ENCODE results near the gene ZC3H10. TPM values are rescaled to one million over a fixed set of nuclear protein-coding genes. Genes with fewer than 3 reads are reported as not detected.
A peak's percentile ranks its signal among the peaks of the same experiment; 100 is the strongest.
"Not testable (repeated sequence)": the region's sequence is repeated elsewhere in the genome, so short reads cannot be mapped to it uniquely, and the experiment has no call there.

ZC3H10 gene
- polyA plus RNA-seq, 1 donor from 2014 or later = 6.7 TPM

DNA sequence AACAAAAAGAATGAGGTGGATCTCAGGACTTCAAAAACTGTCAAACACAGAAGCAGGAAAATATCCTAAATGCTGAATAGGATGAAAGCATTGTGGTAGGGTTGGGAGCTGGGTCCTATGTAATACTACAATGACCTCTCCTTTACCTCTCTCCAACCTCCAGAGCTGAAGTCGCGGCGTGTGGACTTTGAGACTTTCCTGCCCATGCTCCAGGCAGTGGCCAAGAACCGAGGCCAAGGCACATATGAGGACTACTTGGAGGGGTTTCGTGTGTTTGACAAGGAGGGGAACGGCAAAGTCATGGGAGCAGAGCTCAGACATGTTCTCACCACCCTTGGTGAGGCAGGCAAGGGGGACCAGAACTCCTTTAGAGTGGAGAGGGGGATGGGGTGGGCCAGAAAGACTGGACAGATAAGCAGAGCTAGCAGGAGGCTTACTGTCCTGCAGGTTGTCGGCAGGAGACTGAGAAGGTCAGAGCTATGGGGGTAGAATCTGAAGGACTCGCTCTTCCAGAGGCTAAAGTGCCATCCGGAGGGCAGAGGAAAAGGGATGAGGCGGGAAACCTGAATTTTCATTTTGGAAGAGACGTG is 37.3 kb downstream of the ZC3H10 start:
- no peak for TF ChIP-seq TAF1 (IDR thresholded peaks at IDR 0.05; ENCODE audit: low read depth)
- TF ChIP-seq CTCF (IDR thresholded peaks at IDR 0.05; ENCODE audit: poor library complexity, severe bottlenecking) = no peak
- H3K9me2 ChIP-seq (ENCODE audit: insufficient read depth, low read length) = no peaks in the 10 kb centered on the region
- peaks cover 3% of the 10 kb centered on the region for H3F3A ChIP-seq (ENCODE audit: insufficient read depth, low read length, poor library complexity, severe bottlenecking)
- H3K27ac ChIP-seq (ENCODE audit: low read length) = no peak overlapping the region
- H3K27me3 ChIP-seq (ENCODE audit: insufficient read depth, low read depth, low read length) = no peaks in the 10 kb centered on the region
- H3K4me3 ChIP-seq (ENCODE audit: low read length) = no peak overlapping the region
- no peak overlapping the region for H2AFZ ChIP-seq (ENCODE audit: low read depth, low read length)
- peaks cover 2% of the 10 kb centered on the region for H4K20me1 ChIP-seq (ENCODE audit: insufficient read depth)
- H3K9ac ChIP-seq (ENCODE audit: low read length) = no peak overlapping the region
- H3K9me3 ChIP-seq (ENCODE audit: low read length) = no peaks in the 10 kb centered on the region
- H3K4me2 ChIP-seq (ENCODE audit: low read length) = no peak overlapping the region
- peaks cover 9% of the 10 kb centered on the region for H3K36me3 ChIP-seq (ENCODE audit: insufficient read depth, low read length)
- peaks cover 35% of the 10 kb centered on the region for H3K79me2 ChIP-seq (replicated peaks; ENCODE audit: insufficient read depth, low read length)

GRCh38 chr12:56156464-56157200 is 38.6 kb downstream of the ZC3H10 start:
- not testable (repeated sequence) for H3K9me2 ChIP-seq (ENCODE audit: insufficient read depth, low read length); H3K9me3 ChIP-seq (ENCODE audit: low read length); H2AFZ ChIP-seq (ENCODE audit: low read depth, low read length); H3K4me2 ChIP-seq (ENCODE audit: low read length); H3K27me3 ChIP-seq (ENCODE audit: insufficient read depth, low read depth, low read length); H3F3A ChIP-seq (ENCODE audit: insufficient read depth, low read length, poor library complexity, severe bottlenecking); H4K20me1 ChIP-seq (ENCODE audit: insufficient read depth)
- peak overlapping the region; percentile 79 for H3K4me3 ChIP-seq (ENCODE audit: low read length)
- peak overlapping the region; percentile 98 for H3K27ac ChIP-seq (ENCODE audit: low read length)
- peaks cover 40% of the 10 kb centered on the region for H3K79me2 ChIP-seq (replicated peaks; ENCODE audit: insufficient read depth, low read length)
- H3K9ac ChIP-seq (ENCODE audit: low read length) = peak overlapping the region; percentile 92
- H3K36me3 ChIP-seq (ENCODE audit: insufficient read depth, low read length) = peaks cover 13% of the 10 kb centered on the region

GRCh38 chr12:56157201-56158028 is 39.3 kb downstream of the ZC3H10 start:
- H3K4me3 ChIP-seq (ENCODE audit: low read length) = peak overlapping the region; percentile 79
- H3K9me3 ChIP-seq (ENCODE audit: low read length) = no peaks in the 10 kb centered on the region
- H3K27me3 ChIP-seq (ENCODE audit: insufficient read depth, low read depth, low read length) = no peaks in the 10 kb centered on the region
- H3K79me2 ChIP-seq (replicated peaks; ENCODE audit: insufficient read depth, low read length) = peaks cover 40% of the 10 kb centered on the region
- TF ChIP-seq POLR2AphosphoS5 (IDR thresholded peaks at IDR 0.05) (peak; percentile 7), RAD21 (conservative IDR thresholded peaks at IDR 0.05) (peak; percentile 8), CTCF (IDR thresholded peaks at IDR 0.05; ENCODE audit: poor library complexity, severe bottlenecking) (peak; percentile 34), SMC3 (conservative IDR thresholded peaks at IDR 0.05; ENCODE audit: poor library complexity) (no peak), TAF1 (IDR thresholded peaks at IDR 0.05; ENCODE audit: low read depth) (no peak), EP300 (conservative IDR thresholded peaks at IDR 0.05; ENCODE audit: poor library complexity, severe bottlenecking) (no peak), EZH2 (IDR thresholded peaks at IDR 0.05; ENCODE audit: borderline replicate concordance, insufficient read depth, low read length, poor library complexity, severe bottlenecking) (no peak), MXI1 (conservative IDR thresholded peaks at IDR 0.05; ENCODE audit: poor library complexity, severe bottlenecking) (peak; percentile 31)
- TF ChIP-seq, protein P1, sequence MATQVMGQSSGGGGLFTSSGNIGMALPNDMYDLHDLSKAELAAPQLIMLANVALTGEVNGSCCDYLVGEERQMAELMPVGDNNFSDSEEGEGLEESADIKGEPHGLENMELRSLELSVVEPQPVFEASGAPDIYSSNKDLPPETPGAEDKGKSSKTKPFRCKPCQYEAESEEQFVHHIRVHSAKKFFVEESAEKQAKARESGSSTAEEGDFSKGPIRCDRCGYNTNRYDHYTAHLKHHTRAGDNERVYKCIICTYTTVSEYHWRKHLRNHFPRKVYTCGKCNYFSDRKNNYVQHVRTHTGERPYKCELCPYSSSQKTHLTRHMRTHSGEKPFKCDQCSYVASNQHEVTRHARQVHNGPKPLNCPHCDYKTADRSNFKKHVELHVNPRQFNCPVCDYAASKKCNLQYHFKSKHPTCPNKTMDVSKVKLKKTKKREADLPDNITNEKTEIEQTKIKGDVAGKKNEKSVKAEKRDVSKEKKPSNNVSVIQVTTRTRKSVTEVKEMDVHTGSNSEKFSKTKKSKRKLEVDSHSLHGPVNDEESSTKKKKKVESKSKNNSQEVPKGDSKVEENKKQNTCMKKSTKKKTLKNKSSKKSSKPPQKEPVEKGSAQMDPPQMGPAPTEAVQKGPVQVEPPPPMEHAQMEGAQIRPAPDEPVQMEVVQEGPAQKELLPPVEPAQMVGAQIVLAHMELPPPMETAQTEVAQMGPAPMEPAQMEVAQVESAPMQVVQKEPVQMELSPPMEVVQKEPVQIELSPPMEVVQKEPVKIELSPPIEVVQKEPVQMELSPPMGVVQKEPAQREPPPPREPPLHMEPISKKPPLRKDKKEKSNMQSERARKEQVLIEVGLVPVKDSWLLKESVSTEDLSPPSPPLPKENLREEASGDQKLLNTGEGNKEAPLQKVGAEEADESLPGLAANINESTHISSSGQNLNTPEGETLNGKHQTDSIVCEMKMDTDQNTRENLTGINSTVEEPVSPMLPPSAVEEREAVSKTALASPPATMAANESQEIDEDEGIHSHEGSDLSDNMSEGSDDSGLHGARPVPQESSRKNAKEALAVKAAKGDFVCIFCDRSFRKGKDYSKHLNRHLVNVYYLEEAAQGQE (IDR thresholded peaks at IDR 0.05; ENCODE audit: borderline replicate concordance) = no peak
- H2AFZ ChIP-seq (ENCODE audit: low read depth, low read length) = peak overlapping the region; percentile 42
- H3K36me3 ChIP-seq (ENCODE audit: insufficient read depth, low read length) = peaks cover 13% of the 10 kb centered on the region
- H3K9ac ChIP-seq (ENCODE audit: low read length) = peak overlapping the region; percentile 92
- peaks cover 5% of the 10 kb centered on the region for H4K20me1 ChIP-seq (ENCODE audit: insufficient read depth)
- H3F3A ChIP-seq (ENCODE audit: insufficient read depth, low read length, poor library complexity, severe bottlenecking) = no peaks in the 10 kb centered on the region
- peak overlapping the region; percentile 69 for H3K4me2 ChIP-seq (ENCODE audit: low read length)
- no peaks in the 10 kb centered on the region for H3K9me2 ChIP-seq (ENCODE audit: insufficient read depth, low read length)
- H3K27ac ChIP-seq (ENCODE audit: low read length) = peak overlapping the region; percentile 98

Data from neural cell (in vitro differentiated cells).